Smooth muscle cell (in vitro differentiated cells): ENCODE data around the gene COBL. TPM values are rescaled to one million over a fixed set of nuclear protein-coding genes. Genes with fewer than 3 reads are reported as not detected.

ENCODE experiments used
- DNase-seq: peaks from one replicate; lab custom pipeline; 2025; ENCODE audit not compliant: unreplicated experiment; lab: John Stamatoyannopoulos, UW
- H2AFZ ChIP-seq: fragments of 200-600 bp; sonication (generic); 2 replicates; pipeline ENCODE4 v1.6.0; 2016; ENCODE audit warnings: antibody characterized with exemption, low read depth, mild to moderate bottlenecking
- H3F3A ChIP-seq: fragments of 200-600 bp; sonication (generic); 2 replicates; pipeline ENCODE4 v1.6.0; 2017; ENCODE audit warnings: antibody characterized with exemption, low read depth
- H3K27ac ChIP-seq: fragments of 200-600 bp; sonication (generic); 2 replicates; pipeline ENCODE4 v1.5.1; 2016; ENCODE audit warnings: low read depth, mild to moderate bottlenecking
- H3K27me3 ChIP-seq: fragments of 200-600 bp; sonication (generic); 2 replicates; pipeline ENCODE4 v1.6.1; 2016; ENCODE audit warnings: low read depth, mild to moderate bottlenecking
- H3K36me3 ChIP-seq: fragments of 200-600 bp; sonication (generic); 2 replicates; pipeline ENCODE4 v1.5.1; 2016; ENCODE audit warnings: low read depth
- H3K4me1 ChIP-seq: fragments of 200-600 bp; sonication (generic); 2 replicates; pipeline ENCODE4 v1.5.1; 2016; ENCODE audit warnings: low read depth
- H3K4me2 ChIP-seq: fragments of 200-600 bp; sonication (generic); 2 replicates; pipeline ENCODE4 v1.6.0; 2016; ENCODE audit warnings: mild to moderate bottlenecking
- H3K4me3 ChIP-seq: fragments of 200-600 bp; sonication (generic); 2 replicates; pipeline ENCODE4 v1.5.1; 2016; ENCODE audit warnings: mild to moderate bottlenecking
- H3K79me2 ChIP-seq: fragments of 200-600 bp; sonication (generic); 2 replicates; pipeline ENCODE4 v1.6.0; 2016; ENCODE audit warnings: low read depth, mild to moderate bottlenecking
- H3K9ac ChIP-seq: fragments of 200-600 bp; sonication (generic); 2 replicates; pipeline ENCODE4 v1.6.0; 2016; ENCODE audit warnings: low read depth
- H3K9me3 ChIP-seq: fragments of 200-600 bp; sonication (generic); replicated peaks from 2 replicates; pipeline ENCODE4 v1.5.1; 2016; ENCODE audit warnings: low read depth
- H4K20me1 ChIP-seq: fragments of 200-600 bp; sonication (generic); 2 replicates; pipeline ENCODE4 v1.6.0; 2016; ENCODE audit warnings: low read depth
- CTCF ChIP-seq: fragments of 200-600 bp; sonication (generic); IDR thresholded peaks from 2 replicates; pipeline ENCODE4 v1.5.1; 2017; ENCODE audit warnings: borderline replicate concordance, mild to moderate bottlenecking, antibody characterized with exemption; ENCODE audit not compliant: insufficient read depth, poor library complexity, severe bottlenecking
- WGBS: methylation state at CpG from one replicate; pipeline ENCODE4 v1.1.7; 2016; ENCODE audit warnings: low lambda C conversion rate; 5-methylcytosine and 5-hydroxymethylcytosine counted together
- polyA plus RNA-seq: library from polyadenylated mRNA; unstranded; fragments of >200 nt; fragmentation: Nextera tagmentation; extraction: Ambion mirVana; gene quantifications from 2 replicates; pipeline ENCODE4 v1.2.1, GENCODE V29; 2016
- total RNA-seq: library from RNA; depleted of rRNA; stranded (reverse); fragments of >200 nt; gene quantifications from 2 replicates; pipeline ENCODE4 v1.2.3, GENCODE V29; 2014

The COBL gene
- total and polyA plus RNA-seq, 2 experiments from 2014 or later = 0.47 to 2.8 TPM

GRCh38 chr7:51295440-51296245 lies 21.0 kb downstream of the COBL start:
- H3K79me2 ChIP-seq = no peaks in the 10 kb centered on the region
- no peaks in the 10 kb centered on the region for H3K36me3 ChIP-seq
- H3K9ac ChIP-seq = no peak overlapping the region
- no peaks in the 10 kb centered on the region for H3K9me3 ChIP-seq
- H2AFZ ChIP-seq = no peak overlapping the region
- no peaks in the 10 kb centered on the region for H4K20me1 ChIP-seq
- no peak overlapping the region for H3K4me3 ChIP-seq
- no peak overlapping the region for H3K4me2 ChIP-seq
- DNase-seq = no peak
- WGBS = 32% methylated on average over 3 of the region's 3 CpGs
- H3K4me1 ChIP-seq = peaks cover 7% of the 10 kb centered on the region
- no peaks in the 10 kb centered on the region for H3K27me3 ChIP-seq
- TF ChIP-seq CTCF = no peak
- no peak overlapping the region for H3K27ac ChIP-seq
- no peaks in the 10 kb centered on the region for H3F3A ChIP-seq

GRCh38 chr7:51292596-51292995 lies 24.0 kb downstream of the COBL start:
- no peak overlapping the region for H3K27ac ChIP-seq
- TF ChIP-seq CTCF = no peak
- H3K4me2 ChIP-seq = no peak overlapping the region
- no peaks in the 10 kb centered on the region for H3K27me3 ChIP-seq
- H3K9me3 ChIP-seq = no peaks in the 10 kb centered on the region
- H3K4me3 ChIP-seq = no peak overlapping the region
- no peaks in the 10 kb centered on the region for H3K36me3 ChIP-seq
- H3K79me2 ChIP-seq = no peaks in the 10 kb centered on the region
- no peak for DNase-seq
- 76% methylated on average over 4 of the region's 4 CpGs for WGBS
- no peak overlapping the region for H2AFZ ChIP-seq
- H4K20me1 ChIP-seq = no peaks in the 10 kb centered on the region
- H3F3A ChIP-seq = no peaks in the 10 kb centered on the region
- peaks cover 11% of the 10 kb centered on the region for H3K4me1 ChIP-seq
- no peak overlapping the region for H3K9ac ChIP-seq

GRCh38 chr7:51290702-51291540 lies 25.7 kb downstream of the COBL start:
- Histone ChIP-seq H3K9me3 (no peaks in the 10 kb centered on the region), H3K79me2 (peaks cover 1% of the 10 kb centered on the region), H3K36me3 (no peaks in the 10 kb centered on the region), H3F3A (no peaks in the 10 kb centered on the region), H3K4me1 (peaks cover 11% of the 10 kb centered on the region), H3K4me3 (no peak overlapping the region), H4K20me1 (no peaks in the 10 kb centered on the region), H3K27ac (no peak overlapping the region), H3K4me2 (no peak overlapping the region), H2AFZ (no peak overlapping the region), H3K27me3 (no peaks in the 10 kb centered on the region), H3K9ac (no peak overlapping the region)
- DNase-seq = no peak
- no peak for TF ChIP-seq CTCF
- 92% methylated on average over 10 of the region's 10 CpGs for WGBS
